Sigmoid colon (tissue), 7 donors: ENCODE measurements around the gene RBM19. TPM values are rescaled to one million over a fixed set of nuclear protein-coding genes. Genes with fewer than 3 reads are reported as not detected.

Experiments used
- DNase-seq: peaks from one replicate; pipeline ENCODE4 v3.0.0-alpha.2; 2019
- H3K27ac ChIP-seq, 4 donors: fragments of 200-600 bp; sonication (generic); one replicate each; pipeline ENCODE4 v1.5.1; 2016 to 2019; ENCODE audit warnings: mild to moderate bottlenecking in 1 of 4
- H3K27me3 ChIP-seq, 3 donors: fragments of 200-600 bp; sonication (generic); one replicate each; pipeline ENCODE4 v1.5.1; 2019; ENCODE audit warnings: mild to moderate bottlenecking in 1 of 3
- H3K36me3 ChIP-seq, 4 donors: fragments of 200-600 bp; sonication (generic); one replicate each; pipeline ENCODE4 v1.5.1; 2016 to 2019
- H3K4me1 ChIP-seq, 4 donors: fragments of 200-600 bp; sonication (generic); one replicate each; pipeline ENCODE4 v1.5.1; 2017 to 2019
- H3K4me3 ChIP-seq, 4 donors: fragments of 200-600 bp; sonication (generic); one replicate each; pipeline ENCODE4 v1.5.1; 2017 to 2019; ENCODE audit warnings: mild to moderate bottlenecking in 2 of 4, moderate library complexity in 1 of 4
- H3K9me3 ChIP-seq, 4 donors: fragments of 200-600 bp in 3 of 4; sonication (generic) in 3 of 4; one replicate each; pipeline versions ENCODE4 v1.5.1 to v1.6.1; 2013 to 2019
- CTCF ChIP-seq, 4 experiments: fragments of 450-650 bp in 3 of 4; fragments of 200-600 bp in 1 of 4; IDR thresholded peaks; one replicate each; pipeline ENCODE4 v1.5.1; 2016 to 2019; ENCODE audit warnings: antibody characterized with exemption in 4 of 4, mild to moderate bottlenecking in 3 of 4, moderate library complexity in 2 of 4
- EP300 ChIP-seq, 4 donors: sonication (generic); formaldehyde crosslinking; IDR thresholded peaks; one replicate each; pipeline ENCODE4 v1.6.1; 2017; ENCODE audit warnings: antibody characterized with exemption in 4 of 4
- POLR2A ChIP-seq, 2 donors: fragments of 450-650 bp; IDR thresholded peaks; one replicate each; pipeline ENCODE4 v1.6.1; 2016; ENCODE audit warnings: antibody characterized with exemption in 2 of 2, mild to moderate bottlenecking in 2 of 2, moderate library complexity in 2 of 2
- POLR2AphosphoS5 ChIP-seq, 4 donors: sonication (generic); formaldehyde crosslinking; IDR thresholded peaks; one replicate each; pipeline ENCODE4 v1.6.1; 2017; ENCODE audit warnings: antibody characterized with exemption in 4 of 4
- WGBS, 2 donors: extraction: QIAGEN DNeasy Blood & Tissue Kit; methylation state at CpG; one replicate each; pipeline ENCODE4 v1.1.7; 2013; 5-methylcytosine and 5-hydroxymethylcytosine counted together
- intact Hi-C: fragments of 100-400 bp; cut with DNase I; formaldehyde crosslinking; loops from one replicate; pipeline ENCODE4 v1.15.1; 2023
- polyA plus RNA-seq, 3 donors: library from polyadenylated mRNA; stranded (reverse); fragments of 200-250 nt; gene quantifications; one replicate each; pipeline ENCODE4 v1.2.3, GENCODE V29; 2013
- small RNA-seq, 3 donors: library from RNA; depleted of rRNA; stranded (forward); fragments of <200 nt; gene quantifications; one replicate each; pipeline ENCODE3, GENCODE V24; 2016
- total RNA-seq, 4 donors: library from RNA; depleted of rRNA; stranded (reverse); fragments of >200 nt; gene quantifications; one replicate each; pipeline ENCODE4 v1.1.0, GENCODE V29; 2016
- donor health status: healthy with polysubstance abuse.
- donor health status: Bipolar disorder and iron deficiency.
- donor health status: healthy.

The RBM19 gene
- total and polyA plus RNA-seq, 7 donors = 5.3 to 42.7 (median 23.6) TPM

GRCh38 chr12:113769305-113769704, 196.8 kb downstream of the RBM19 start:
- no peaks in the 10 kb centered on the region for H3K4me1 ChIP-seq
- no peak overlapping the region for H3K27ac ChIP-seq
- no peaks in the 10 kb centered on the region for H3K9me3 ChIP-seq
- H3K36me3 ChIP-seq = no peaks in the 10 kb centered on the region
- no peak overlapping the region for H3K4me3 ChIP-seq
- 70 to 72% methylated on average over 9 of the region's 9 CpGs for WGBS, 2 donors
- intact Hi-C loops = no loop called here
- no peak for DNase-seq
- no peak for TF ChIP-seq POLR2AphosphoS5 (IDR thresholded peaks at IDR 0.05)
- no peak for TF ChIP-seq EP300 (IDR thresholded peaks at IDR 0.05)
- TF ChIP-seq POLR2A (IDR thresholded peaks at IDR 0.05) = no peak
- no peak for TF ChIP-seq CTCF (IDR thresholded peaks at IDR 0.05)
- peaks cover 0 to 36% (median 25%) of the 10 kb centered on the region in 3 donors for H3K27me3 ChIP-seq

- Histone ChIP-seq H3K4me3 (no peak overlapping the region), H3K9me3 (no peaks in the 10 kb centered on the region), H3K4me1 (no peaks in the 10 kb centered on the region), H3K36me3 (no peaks in the 10 kb centered on the region), H3K27me3 (peaks cover 0 to 40% (median 29%) of the 10 kb centered on the region in 3 donors), H3K27ac (no peak overlapping the region)
- no peak for TF ChIP-seq CTCF (IDR thresholded peaks at IDR 0.05)
- TF ChIP-seq POLR2AphosphoS5 (IDR thresholded peaks at IDR 0.05) = no peak
- no peak for TF ChIP-seq EP300 (IDR thresholded peaks at IDR 0.05)
- no peak for TF ChIP-seq POLR2A (IDR thresholded peaks at IDR 0.05)
- no peak for DNase-seq
- intact Hi-C loops = no loop called here
- 61 to 79% methylated on average over 6 of the region's 6 CpGs for WGBS, 2 donors
These were observed 197.3 kb downstream of the RBM19 start for GRCh38 chr12:113768850-113769249.

GRCh38 chr12:113766879-113767878, 198.9 kb downstream of the RBM19 start:
- TF ChIP-seq EP300 (IDR thresholded peaks at IDR 0.05) (no peak), CTCF (IDR thresholded peaks at IDR 0.05) (no peak), POLR2AphosphoS5 (IDR thresholded peaks at IDR 0.05) (no peak)
- no peaks in the 10 kb centered on the region for H3K9me3 ChIP-seq
- peaks cover 0 to 56% (median 43%) of the 10 kb centered on the region in 3 donors for H3K27me3 ChIP-seq
- no peak overlapping the region for H3K4me3 ChIP-seq
- 41 to 63% methylated on average over 10 of the region's 10 CpGs for WGBS, 2 donors
- intact Hi-C loops = no loop called here
- no peak overlapping the region for H3K27ac ChIP-seq
- H3K36me3 ChIP-seq = no peaks in the 10 kb centered on the region
- DNase-seq = no peak
- no peaks in the 10 kb centered on the region for H3K4me1 ChIP-seq

Small RNA genes lying within 50 kb of the gene (small RNA-seq; reads per million reads assigned to genes)
- 0 reads per million in 3 donors for gene DYNLL1P4
